MV-4-11 (cell line): ENCODE results near the gene NUTM2B.
A peak's percentile ranks its signal among the peaks of the same experiment; 100 is the strongest.
"Not testable (repeated sequence)": the region's sequence is repeated elsewhere in the genome, so short reads cannot be mapped to it uniquely, and the experiment has no call there.

Source experiments
- DNase-seq: peaks from one replicate; lab custom pipeline; 2025; lab: John Stamatoyannopoulos, UW

Gene NUTM2B, protein sequence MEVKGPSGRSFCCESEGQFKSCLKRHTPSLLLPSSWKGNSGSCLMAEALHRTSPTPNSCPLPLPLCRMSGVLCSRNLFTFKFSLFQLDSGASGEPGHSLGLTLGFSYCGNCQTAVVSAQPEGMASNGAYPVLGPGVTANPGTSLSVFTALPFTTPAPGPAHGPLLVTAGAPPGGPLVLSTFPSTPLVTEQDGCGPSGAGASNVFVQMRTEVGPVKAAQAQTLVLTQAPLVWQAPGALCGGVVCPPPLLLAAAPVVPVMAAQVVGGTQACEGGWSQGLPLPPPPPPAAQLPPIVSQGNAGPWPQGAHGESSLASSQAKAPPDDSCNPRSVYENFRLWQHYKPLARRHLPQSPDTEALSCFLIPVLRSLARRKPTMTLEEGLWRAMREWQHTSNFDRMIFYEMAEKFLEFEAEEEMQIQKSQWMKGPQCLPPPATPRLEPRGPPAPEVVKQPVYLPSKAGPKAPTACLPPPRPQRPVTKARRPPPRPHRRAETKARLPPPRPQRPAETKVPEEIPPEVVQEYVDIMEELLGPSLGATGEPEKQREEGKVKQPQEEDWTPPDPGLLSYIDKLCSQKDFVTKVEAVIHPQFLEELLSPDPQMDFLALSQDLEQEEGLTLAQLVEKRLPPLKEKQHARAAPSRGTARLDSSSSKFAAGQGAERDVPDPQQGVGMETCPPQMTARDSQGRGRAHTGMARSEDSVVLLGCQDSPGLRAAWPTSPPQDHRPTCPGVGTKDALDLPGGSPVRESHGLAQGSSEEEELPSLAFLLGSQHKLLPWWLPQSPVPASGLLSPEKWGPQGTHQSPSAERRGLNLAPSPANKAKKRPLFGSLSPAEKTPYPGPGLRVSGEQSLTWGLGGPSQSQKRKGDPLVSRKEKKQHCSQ

DNA sequence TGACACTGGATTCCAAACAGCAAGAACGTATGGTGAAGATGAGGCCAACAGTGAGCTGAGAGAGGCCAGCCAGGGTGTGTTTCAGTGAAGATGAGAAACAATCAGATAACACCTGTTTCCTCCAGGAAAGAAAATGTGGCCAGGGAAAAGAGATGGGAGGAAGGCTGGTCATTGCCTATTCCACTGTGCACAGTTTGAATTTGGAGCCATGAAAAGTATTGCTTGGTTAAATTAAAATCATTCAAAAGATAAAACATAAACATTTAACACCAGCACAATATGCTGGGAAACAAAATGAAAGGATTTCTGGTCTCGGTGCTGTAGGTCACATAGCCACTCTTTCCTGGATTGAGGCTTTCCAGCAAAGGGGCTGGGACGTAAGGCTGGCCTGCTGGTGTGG lies at the start of gene NUTM2B:
Gene NUTM2B (plus strand): TSS at position 301 of the 400 bp plus-strand sequence. CDS start 383 bp downstream, outside the sequence.
- DNase-seq, result not testable (repeated sequence)

DNA sequence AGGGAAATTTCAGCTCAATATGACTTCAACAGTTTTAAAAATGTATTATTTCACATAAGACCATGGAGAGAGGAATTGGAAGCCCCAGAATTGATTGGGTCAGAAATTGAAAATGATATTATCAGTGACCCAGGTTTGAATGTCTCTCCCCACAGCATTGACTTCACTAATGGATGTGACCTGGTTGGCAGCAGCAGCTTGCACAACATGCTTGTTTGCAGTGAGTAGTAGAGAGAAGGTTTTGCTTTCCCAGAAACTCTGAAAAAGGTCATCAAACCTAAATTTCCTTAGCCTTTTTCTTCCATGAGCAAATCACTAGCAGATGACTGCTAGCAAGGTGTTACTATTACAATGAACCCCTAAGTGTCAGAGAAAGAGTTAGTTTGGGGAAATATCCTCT lies 39.7 kb upstream of the NUTM2B start:
- DNase-seq, result not testable (repeated sequence)

DNA sequence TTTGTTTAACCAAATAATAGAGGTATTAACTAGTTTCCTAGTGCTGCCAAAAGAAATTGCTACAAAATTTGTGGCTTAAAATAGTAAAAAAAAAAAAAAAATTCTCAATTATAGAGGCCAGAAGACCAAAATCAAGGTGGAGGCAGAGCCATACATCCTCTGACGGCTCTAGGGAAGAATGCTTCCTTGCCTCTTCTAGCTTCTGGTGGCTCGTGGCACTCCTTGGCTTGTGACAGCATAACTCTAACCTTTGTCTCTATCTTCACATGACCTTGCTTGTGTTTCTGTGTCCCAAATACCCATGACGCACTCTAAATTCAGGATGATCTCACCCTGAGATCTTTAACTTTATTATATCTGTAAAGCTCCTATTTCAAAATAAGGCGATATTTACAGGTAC lies 38.3 kb upstream of the NUTM2B start:
- not testable (repeated sequence) for DNase-seq

DNA sequence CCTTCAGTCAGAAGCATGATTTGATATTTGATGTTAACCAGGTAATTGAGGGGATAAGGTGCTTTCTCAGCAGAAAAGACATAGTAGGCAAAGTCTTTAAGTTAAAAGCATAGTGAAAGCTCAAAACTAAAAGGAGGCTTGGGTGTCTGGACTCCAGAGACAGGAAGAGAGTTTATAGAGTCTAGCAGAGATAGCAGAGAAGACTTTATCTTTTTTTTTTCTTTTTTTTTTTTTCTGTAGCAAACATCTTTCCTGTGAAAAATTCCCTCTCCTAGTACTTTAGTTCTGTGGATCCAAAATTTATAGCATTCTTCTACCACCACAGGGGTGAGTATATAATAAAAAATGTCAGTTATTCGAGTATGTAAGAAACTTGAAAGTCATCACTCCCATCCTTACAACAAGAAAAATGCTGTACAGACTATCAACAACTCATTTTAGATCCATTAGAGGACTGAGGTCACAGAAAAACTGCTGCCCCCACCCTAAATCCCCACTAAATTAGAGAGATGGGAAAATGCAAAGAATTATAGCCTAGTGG lies 33.7 kb upstream of the NUTM2B start:
- not testable (repeated sequence) for DNase-seq

DNA sequence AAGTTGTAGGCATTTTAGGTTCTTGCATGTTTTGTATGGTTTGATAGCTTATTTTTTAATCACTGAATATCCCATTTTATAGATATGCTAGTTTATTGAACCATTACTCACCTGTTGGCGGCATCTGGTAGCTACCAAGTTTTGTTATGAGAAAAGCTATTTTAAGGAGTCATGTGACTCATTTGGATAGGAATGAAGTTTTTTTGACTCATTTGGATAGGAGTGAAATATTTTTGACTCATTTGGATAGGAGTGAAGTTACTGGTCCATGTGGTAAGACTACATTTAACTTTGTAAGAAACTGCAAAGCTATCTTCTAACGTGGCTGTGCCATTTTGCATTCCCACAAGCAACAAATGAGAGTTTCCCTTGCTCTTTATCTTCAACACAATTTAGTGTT lies 28.1 kb upstream of the NUTM2B start:
- not testable (repeated sequence) for DNase-seq

DNA sequence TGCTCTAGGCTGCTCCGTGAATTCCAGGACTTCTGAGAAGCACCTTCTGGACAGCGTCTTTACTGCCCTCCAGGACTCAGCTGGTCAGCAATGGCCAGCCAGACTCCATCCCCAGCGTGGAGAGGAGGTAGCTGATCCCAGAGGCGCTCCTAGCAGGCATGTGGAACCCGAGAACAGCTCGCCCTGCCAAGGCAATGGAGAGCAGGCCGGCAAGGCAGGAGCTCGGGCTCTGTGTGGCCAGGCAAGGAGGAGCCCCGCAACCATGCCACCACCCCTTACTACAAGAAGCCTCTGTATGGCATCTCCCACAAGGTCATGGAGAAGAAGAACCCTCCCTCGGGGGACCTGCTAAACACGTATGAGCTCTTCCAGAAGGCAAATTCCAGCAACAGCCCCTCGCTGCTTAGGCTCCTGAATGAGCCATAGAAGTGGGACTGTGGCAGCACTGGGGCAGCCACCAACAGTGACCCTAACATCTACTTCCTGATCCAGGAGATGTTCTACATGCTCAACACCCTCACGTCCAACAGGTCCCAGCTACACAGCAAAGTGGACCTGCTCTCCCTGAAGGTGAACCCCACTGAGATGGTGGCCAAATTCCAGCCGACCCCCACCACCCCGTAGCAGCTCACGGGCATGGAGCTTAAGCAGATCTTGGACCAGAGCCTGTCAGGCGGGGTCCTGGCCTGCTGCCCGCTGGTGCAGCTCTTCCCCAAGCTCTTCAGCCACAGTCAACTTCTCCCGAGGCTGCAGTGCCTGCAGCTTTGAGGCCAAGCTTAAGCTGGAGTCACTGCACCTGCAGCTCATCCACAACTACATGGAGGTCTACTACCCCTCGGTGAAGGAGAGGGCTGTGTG lies 19.8 kb upstream of the NUTM2B start:
- not testable (repeated sequence) for DNase-seq

DNA sequence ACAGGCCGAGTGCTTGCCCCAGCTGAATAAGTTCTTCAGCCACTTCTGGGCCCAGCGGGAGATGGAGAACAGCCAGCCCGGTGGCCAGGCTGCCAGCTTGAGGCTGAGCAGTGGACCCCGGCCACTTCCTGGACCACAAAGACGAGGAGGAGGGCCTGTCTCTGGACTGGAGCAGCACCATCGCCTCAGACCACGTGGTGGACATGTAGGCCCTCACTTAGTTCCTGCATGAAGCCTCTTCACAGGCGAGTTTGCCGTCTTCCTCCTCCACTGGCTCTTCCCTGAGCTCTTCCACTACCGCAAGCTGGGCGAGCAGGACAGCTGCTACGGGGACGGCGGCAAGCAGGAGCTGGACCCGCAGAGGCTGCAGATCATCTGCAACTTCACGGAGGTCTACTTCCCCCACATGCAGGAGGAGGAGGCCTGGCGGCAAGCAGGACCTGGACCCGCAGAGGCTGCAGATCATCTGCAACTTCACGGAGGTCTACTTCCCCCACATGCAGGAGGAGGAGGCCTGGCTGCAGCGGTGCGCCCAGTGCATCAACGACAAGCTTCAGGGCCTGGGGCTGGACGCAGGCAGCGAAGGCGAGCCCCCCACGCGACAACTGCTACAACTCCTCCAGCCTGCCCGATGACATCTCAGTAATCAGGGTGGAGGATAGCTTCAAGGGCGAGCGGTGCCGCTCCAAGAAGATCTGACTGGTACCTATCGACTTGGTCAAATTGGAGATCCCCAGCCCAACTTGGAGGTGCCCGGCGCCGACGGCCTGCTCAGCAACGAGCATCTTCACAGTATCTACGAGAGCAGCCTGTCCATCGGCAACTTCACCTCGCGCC lies 18.9 kb upstream of the NUTM2B start:
- not testable (repeated sequence) for DNase-seq

DNA sequence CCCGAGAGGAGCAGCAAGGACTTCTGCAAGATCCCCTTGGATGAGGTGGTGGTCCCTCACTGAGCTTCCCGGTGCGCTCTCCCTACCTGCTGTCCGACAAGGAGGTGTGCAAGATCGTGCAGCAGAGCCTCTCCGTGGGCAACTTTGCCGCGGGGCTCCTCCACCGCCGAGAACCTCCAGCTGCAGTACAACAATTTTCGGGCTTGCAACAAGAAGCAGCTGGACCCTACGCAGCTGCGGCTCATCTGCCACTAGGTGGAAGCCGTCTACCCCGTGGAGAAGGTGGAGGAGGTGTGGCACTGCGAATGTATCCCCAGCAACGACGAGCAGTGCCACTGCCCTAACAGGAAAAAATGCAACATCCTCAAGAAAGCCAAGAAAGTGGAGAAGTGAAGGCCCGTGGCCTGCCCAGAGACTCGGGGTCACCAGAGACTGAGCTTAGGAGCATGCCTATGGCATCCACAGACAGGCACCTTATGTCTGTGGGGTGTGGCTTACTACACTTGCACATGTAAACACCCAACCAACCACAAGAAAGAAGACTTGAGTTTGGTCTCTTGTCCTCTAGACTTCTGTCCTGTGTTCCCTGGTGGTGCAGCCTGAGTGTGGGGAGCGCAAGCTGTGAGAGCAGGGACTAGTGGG lies 17.9 kb upstream of the NUTM2B start:
- peak; percentile 21 for DNase-seq

DNA sequence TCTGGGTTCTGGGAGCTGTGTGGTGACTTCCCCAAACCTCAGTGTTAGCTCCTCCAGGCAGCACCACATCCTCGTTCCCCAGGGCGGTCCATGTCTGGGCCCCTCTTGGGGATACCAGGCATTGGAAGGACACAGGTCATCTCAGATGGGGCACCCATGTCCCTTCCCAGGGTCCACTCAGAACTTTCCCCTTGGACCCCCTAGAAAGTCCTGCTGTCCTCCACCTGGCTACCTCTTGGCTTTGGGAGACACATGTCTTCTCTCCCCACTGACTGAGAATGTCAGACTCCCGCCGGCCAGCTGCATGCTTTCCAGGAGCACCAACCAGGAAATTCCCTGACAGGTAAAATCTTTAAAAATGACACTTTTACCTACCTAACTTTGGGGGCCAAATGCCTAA lies 16.4 kb upstream of the NUTM2B start:
- not testable (repeated sequence) for DNase-seq

DNA sequence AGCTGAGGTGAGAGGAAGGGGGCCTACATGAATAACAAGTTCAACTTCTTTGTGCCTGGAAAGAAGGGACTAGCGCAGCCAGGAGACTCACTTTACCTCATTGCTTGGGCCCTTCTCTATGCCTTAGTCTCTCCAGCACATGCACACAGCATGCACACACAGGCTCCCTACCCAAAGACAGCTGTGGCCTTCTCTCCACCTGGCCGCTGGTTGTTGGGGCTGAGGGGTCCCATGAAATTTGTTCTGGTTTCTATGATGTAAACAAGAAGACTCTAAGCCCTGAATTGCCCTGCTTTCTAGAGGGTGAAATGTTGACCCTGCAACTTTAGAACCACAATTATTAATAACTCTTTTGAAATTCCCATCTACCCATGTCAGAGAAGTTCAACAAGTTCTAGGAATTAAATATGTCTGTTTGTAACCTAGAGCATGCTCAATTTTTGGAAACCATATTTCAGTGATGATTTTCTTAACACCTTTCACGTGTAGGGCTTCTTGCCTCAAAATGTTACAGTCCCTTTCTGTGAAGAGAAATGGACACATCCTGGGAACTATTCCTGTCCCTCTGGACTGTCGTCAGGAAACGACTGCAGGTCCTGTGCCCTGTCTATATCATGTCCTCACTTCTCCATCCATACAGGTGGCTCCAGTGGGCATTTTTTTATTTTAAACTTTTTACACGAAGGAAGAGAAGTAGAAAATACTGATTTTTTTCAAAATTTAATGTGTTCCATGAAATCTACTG lies 15.4 kb upstream of the NUTM2B start:
- DNase-seq, result not testable (repeated sequence)

DNA sequence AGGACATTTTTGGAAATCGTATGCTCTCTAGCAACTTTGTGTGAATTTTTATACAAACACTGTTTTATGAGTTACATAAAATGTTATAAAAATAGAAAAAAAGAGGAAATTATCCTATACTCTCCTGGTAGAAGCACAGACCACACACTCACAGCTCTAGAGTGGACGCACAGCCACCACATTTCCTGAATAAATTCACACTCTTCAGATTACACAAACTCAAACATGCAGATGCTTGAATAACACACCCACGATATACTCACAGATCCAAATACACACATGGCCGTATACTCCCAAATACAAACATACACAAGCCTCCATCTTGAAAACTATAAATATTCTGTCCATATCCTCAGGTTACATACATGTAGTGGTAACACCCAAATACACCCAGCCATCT lies 14.2 kb upstream of the NUTM2B start:
- peak; percentile 23 for DNase-seq

DNA sequence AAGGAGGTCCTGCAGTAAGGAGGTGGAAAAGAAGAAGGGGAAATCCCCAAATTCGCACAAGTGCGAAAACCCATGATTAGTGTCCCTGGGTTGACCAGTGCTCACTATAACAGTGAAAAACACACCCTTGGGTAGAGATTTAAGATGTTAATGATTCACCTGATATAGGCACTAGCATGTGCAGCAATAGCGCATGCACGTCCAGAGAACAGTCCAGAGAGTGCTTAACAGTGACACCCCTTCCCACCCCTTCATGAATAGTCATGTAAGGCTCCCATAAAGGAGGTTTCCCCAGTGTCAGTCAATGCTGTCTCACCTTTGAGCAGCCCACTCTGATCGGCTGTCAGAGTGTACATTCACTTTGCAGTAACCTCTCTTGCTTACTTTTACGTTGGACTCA lies 6.4 kb upstream of the NUTM2B start:
- DNase-seq, result not testable (repeated sequence)

DNA sequence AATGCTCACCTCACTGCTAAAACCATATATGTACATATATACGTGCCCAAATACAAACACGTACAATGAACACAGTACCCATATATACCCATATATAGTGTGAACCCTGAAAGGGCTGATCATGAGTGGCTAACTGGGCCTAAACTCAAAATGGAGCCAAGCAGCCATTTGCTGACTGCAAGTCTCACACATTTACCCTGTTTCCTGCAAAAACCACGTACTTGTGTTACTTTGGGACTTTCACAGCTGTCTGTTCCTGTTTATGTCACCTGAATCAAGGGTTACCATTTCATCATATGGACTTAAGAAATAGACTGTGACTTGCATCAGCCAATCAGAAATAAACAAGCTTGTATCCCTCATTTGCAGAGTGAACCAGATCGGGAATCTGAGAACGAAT lies 5.9 kb upstream of the NUTM2B start:
- DNase-seq, result not testable (repeated sequence)

DNA sequence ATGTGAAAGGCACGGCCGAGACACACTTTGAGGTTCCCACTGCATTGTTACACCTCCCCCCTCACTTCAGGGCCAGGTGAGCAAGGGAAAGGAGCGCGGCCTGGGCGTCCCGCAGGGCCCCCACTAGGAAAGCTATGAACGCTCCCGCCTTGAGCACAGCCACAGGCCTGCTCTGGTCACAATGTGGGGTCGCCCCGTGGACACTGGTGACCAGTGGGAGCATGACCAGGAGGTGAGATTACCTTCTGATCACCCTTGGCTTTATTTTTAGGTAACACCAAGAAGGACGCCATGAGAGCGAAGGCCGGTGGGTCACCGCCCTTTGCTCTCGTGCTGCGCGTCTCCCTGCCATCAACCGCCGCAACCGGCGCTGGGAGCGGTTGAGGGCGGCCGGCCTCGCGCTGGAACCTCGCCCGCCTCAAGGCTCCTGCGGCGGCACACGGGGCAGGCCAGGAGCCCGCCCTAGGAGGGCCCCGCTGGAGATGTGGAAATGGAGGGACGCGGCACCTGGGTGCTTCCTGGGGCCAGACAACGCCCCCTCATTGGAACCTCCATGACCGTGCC lies 2.6 kb upstream of the NUTM2B start:
- DNase-seq, result not testable (repeated sequence)

DNA sequence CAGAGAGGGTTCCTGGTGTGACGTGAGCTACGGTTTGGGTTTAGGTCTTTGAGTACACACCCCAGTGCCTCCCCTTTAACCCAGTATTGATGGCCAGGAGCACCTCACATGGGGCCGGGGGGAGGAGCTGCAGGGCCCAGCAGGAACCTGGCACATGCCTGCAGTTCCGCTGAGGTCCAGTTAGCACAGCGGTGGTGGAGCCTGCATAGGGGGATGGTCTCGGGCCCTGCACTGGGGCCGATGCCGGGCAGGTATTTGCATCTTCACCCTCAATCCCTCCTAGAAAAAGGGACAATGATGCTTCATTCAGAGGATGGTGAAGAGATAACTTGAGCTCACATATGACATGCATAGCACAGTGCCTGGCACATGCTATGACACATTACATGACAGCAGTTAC lies 4.0 kb downstream of the NUTM2B start:
- DNase-seq, result not testable (repeated sequence)

DNA sequence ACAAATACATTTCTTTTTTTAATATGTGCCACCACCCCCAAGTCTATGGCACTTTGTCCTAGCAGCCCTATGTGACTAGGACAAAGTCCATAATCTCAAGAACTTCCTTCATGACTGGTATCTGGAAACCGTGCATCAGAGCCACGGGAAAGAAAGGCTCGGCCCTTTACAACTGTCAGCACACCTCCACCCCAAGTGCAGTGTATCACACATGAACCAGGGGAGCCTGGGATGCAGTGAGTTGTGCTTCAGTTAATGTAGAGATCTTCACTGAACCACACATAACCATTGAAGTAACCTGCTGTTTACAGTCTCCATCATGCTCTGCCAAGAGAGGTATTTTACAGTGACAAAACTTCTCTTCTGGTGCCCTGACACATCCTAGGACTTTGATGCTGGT lies 11.9 kb downstream of the NUTM2B start:
- not testable (repeated sequence) for DNase-seq

DNA sequence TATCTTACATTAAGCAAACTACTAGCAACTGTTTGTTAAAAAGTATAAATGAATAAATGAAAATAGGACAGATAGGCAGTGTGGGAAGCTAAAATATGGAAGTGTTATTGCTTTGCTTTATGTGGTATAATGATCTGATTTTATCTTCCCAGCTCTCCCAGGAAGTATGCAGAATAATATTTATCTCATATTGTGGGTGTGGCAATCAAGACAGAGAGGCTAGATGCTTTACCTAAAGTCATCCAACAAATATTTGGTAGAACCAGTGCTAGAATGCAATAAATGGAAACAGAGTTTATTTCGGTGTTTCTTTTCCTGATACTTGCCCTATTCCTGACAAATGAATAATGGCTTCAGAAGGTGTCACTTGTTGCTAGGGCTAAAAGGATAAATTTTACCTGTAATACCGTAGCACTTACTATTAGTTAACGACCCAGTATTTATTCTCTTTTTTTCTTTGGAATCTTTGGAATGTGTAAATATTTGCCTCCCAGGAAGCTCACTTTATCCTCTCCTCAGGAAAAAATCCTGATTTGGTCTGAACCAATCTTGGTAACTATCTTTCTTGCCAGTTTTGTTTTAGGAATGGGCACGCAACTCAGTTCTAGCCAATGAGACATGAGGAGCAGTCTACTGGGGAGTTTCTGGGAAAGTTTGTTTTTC lies 14.0 kb downstream of the NUTM2B start:
- not testable (repeated sequence) for DNase-seq

DNA sequence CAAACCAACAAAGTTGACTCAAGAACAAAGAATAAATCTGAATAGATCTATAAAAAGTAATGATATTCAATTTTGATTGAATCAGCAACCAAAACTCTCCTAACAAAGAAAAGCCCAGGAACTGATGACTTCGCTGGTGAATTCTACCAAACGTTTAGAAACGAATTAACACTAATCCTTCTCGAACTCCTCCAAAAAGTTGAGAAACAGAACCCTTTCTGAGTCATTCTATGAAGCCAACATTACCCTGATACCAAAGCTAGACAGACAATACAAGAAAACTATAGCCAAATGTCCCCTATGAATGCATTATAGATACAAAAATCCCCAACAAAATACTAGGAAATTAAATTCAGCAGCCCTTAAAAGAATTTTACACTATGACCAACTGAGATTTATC lies 17.0 kb downstream of the NUTM2B start:
- not testable (repeated sequence) for DNase-seq

DNA sequence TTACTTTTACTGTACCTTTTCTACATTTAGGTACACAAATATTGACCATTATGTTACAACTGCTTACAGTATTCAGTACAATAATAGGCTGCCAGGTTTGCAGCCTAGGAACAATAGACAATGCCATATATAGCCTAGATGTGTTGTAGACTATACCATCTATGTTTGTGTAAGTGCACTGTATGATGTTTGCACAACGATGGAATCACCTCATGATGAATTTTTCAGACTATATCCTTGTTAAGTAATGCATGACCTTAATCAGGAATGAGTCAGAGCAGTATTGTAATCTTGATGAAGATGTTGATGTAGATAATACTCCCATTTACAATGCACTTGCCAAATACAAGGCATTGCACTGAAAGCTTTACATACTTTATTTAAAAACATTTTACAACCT lies 23.6 kb downstream of the NUTM2B start:
- DNase-seq, result not testable (repeated sequence)
